ENCODE data around the gene GPR89A.
"Not testable (repeated sequence)": the region's sequence is repeated elsewhere in the genome, so short reads cannot be mapped to it uniquely, and the experiment has no call there.

The GPR89A gene

DNA sequence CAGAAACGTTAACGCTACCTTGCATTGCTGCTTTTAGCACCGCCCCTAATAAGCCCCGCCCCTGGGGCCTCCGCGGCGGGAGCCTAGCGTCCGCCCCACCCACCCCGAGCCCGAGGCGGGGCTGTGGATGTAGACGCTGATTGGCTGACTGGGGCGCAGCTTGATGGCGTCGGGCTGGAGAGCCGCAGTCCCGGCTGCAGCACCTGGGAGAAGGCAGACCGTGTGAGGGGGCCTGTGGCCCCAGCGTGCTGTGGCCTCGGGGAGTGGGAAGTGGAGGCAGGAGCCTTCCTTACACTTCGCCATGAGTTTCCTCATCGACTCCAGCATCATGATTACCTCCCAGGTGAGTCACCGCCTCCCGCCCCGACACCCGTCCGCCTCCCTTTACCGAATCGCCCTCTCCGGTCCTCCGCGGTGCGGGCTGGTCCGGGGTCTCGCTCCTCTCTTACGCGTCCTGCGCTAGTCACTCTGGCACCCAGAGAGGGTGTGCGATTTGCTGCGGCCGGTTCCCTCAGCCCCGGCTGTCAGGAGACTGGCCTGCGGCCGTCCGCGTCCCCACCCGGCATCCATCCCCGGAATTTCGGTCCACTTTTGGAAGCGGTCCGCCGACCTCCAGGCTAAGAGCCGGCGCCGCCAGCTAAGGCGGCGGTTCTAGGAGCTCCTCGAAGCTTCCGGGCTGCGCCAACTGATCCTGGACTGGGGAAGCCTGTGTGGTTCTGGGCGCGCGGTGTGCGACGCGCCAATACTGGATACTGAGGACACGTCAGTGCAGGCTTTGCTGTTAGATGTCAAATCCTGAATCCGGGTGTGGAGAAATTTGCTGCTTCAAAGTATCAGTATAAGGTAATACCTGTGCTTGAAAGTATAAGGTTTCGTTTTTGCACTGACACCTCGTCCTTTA is at the start of gene GPR89A:
Gene GPR89A (plus strand): TSS at position 156 of the 901 bp plus-strand sequence. CDS start 146 bp downstream, at position 302.
- peak; percentile 93 for DNase-seq

DNA sequence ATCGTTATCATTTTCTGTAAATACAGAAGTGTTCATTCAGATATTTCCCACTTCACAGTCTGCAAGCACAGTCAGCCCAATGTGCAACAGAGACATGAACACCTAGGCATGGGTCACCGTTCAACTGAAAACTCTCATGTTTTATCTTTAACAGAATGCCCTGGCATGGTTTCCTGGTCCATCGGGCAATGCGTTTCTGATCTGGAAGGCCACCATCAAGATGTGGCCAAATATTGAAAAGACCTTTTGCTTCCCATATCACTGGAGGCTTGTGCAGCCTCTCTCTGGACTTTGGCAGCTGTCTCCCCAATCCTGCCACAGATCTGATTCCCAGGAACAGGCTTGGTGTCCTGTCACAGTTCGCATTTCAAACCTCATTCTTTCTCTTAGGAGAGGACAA is 21.0 kb upstream of the GPR89A start:
- DNase-seq = not testable (repeated sequence)

DNA sequence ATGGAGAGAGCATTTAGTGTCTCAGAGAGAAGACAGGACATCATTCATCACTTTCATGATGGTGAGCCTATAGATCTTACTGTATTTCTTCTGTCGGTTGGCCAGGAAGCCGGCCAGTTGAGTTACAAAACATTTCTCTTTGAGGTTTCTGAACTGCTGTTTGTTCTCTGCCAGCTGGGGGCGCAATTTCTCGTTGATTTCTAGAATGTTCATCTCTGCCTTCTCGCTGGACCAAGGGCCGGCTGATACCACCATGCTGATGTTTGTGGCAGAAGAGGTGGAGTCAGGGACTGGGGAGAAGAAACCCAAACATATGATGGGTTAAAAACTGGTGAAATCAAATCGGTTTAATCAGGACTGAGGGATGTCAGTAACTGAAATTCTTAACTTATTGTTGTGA is 17.0 kb upstream of the GPR89A start:
- DNase-seq = not testable (repeated sequence)

DNA sequence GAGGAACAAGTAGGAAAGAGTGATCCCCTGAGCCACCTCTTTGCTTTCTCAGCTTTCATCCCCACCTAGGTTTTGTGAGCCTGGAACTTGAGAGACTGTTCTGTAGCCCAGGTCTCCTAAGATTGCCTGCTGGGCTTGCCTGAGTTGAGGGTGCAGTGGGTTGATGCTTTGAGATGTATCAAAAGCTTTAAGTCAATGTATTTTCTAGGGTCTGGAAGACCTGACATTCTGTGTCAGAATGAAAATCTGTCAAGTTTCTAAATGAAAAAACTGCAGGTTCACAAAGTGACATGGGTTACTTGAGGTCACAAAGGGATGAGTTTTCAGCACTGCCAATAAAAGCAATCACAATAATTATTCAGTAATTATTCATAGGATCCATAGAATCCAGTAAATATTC is 15.4 kb upstream of the GPR89A start:
- DNase-seq = not testable (repeated sequence)

DNA sequence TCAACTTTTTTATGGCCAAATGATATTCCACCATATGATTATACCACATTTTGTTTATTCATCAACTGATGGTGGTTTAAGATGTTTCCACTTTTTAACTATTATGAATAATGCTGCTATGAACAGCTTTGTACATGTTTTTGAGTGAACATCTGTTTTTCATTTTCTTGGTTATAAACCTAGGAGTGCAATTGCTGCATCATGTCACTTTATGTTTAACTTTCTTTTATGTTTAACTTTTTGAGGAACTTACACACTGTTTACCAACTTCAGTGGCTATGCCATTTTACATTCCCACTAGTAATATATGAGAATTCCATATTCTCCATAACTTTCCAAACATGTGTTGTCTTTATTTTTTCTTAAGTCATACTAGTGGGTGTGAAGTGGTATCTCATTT is 12.4 kb upstream of the GPR89A start:
- DNase-seq = not testable (repeated sequence)

DNA sequence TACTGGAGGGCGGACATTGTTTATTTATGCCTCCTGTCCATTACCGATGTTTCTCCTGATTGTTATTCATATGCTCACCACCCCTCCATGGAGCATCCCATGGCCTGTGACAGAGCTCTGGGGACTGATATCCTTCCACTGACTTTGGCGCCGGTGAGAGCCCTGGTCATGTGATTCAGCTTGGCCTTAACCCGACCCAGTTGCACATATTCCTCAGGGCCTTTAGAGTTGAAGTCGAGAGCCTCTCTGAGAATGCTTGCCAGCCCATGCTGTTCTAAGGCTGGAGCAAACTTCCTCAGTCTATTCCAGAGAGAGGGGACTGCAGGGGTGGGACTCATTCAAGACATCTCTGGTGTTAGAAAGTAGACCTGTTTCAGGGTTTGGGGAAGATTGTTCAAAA is 11.6 kb upstream of the GPR89A start:
- not testable (repeated sequence) for DNase-seq

DNA sequence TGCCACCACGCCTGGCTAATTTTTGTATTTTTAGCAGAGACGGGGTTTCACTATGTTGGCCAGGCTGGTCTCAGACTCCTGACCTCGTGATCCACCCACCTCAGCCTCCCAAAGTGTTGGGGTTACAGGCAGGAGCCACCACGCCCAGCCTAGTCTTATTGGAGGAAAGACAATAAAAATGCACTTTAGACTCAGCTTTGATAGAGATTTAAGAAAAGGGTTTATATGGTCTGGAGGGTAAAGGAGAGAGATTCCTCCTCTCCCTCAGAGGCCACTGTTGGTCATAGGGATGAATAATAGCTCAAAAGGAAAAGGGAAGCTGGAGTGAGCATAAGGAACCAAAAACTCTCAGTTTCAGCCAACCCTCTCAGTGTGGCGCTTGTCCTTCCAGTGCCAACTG is 8.4 kb upstream of the GPR89A start:
- DNase-seq = not testable (repeated sequence)

DNA sequence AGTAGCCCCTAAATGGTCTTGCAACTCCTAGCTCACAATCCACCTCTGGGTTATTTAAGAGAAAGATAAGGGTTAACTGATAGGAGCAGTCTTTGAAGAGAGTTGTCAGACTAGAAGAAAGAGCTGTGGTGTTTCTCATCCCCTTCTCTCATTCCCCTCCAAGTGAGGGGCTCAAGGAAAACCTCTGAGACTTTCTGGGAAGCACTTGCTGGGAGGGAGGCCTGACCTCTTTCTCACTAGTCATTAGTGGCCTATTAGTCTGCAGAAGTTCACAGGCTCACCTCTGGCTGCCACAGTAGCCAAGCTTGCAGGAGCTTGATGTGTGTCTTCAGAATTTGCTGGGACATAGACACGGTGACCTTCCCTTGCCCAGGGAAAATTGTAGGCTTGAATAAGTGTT is 6.2 kb upstream of the GPR89A start:
- no peak for DNase-seq

DNA sequence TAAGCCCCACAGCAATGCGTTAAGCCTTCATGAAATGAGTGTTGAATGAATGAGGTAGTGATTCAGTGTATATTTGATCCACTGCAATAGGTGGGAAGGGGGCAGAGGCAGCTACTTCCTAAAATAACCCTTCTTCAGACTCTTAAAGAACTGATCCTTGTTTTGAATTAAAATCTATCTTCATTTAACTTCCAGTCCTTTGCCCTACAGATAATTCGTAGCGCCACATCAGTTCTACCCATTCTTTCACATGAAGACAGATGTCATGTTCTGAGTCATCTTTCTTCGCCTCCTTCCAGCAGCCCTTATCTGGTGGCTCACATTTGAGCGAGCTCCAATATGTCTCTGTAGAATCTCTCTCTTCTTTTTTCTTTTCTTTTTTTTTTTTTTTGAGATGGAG is 948 bp upstream of the GPR89A start:
- not testable (repeated sequence) for DNase-seq

DNA sequence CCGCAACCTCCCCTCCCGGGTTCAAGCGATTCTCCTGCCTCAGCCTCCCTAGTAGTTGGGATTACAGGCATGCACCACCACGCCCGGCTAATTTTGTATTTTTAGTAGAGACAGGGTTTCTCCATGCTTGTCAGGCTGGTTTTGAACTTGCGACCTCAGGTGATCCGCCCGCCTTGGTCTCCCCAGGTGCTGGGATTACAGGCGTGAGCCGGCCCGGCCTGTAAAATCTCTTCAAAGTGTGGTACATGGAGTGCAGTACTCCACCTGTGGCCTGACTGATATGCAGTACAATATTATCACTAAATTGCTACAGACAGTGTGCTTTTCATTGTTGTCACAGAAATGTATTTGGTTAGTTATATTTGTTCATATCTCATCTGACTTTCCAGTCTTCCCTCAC is 499 bp upstream of the GPR89A start:
- DNase-seq = not testable (repeated sequence)

DNA sequence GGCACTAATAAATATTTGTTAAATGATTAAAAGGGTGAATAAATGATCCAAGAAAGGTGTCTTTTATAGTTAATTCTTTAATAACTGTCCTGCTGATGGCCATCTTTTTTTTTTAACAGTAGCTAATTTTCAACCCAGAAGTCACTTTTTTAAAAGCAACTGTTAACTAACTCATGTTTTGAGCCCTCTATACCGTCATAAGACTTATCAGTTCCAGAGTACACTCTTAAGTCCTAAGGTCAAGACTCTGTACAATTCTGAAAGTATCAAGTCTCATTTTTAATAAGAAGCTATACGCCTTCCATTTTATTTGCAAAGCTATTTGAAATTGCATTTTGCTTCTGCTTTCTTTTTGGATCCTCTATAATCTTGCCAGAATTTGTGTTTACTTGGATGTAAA is 3.0 kb downstream of the GPR89A start:
- not testable (repeated sequence) for DNase-seq

DNA sequence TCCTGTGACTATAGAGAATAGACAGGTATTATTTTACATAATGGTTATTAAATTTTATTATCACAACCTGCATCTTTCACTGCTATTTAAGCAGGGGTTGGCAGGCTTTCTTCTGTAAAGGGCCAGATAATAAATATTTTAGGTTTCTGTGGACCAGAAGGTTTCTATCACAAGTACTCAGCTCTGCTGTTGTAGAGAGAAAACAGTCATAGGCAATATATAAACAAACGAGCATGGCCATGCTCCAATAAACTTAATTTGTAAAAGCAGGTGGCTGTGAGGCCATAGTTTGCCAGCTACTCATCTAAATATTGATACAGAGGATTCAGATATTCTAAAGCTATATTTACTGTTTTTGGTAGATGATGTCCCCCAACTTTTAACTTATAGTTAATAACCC is 12.3 kb downstream of the GPR89A start:
- not testable (repeated sequence) for DNase-seq

DNA sequence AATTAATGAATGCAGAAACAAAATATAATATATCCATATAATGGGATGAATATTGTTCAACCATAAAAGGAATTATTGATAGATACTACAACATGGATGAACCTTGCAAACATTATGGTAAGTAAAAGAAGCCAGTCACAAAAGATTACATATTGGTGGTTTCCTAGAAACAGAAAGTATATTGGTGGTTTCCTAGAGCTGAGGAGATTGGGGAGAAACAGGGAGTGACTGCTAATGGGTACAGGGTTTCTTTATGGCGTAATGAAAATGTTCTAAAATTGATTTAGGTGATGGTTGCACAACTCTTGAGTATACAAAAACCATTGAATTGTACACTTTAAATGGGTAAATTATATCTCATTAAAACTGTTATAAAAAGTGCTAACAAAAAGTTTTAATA is 14.4 kb downstream of the GPR89A start:
- not testable (repeated sequence) for DNase-seq

DNA sequence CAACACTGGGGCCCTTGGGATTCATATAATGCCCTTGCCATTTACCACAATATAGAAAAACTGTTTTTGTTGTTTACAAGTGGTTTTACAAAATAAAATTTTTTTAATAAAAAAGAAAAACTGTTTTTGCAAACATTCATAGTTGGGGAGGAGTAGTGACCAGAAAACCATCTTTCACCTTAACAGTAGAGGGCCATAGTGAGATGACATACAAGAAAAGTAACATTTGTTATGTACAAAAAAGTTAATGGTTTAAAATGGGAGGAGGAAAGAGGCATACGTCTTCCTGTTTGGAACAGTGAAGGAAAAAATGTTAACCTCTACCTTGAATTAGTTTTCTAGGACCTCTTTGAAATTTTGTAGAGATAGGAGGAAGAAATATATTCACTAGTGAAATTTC is 28.4 kb downstream of the GPR89A start:
- DNase-seq = not testable (repeated sequence)

DNA sequence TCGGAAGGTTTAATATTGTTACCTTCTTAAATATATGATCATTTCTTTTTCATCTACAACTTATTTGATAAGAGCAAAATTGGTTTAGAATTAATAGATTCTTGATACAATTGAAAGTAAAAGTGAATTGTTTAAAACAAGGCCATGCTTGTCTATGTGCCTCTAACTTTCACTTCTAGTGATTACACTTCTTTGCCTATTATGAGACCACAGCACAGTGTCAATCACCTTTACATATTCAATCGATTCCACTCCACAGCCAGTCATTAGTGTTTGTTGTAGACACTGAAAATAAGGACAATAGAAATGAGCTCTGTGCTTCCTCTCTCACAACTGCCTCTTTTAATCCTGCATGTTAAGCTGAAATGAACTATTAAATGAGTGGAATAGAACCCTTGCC is 34.1 kb downstream of the GPR89A start:
- DNase-seq = not testable (repeated sequence)

DNA sequence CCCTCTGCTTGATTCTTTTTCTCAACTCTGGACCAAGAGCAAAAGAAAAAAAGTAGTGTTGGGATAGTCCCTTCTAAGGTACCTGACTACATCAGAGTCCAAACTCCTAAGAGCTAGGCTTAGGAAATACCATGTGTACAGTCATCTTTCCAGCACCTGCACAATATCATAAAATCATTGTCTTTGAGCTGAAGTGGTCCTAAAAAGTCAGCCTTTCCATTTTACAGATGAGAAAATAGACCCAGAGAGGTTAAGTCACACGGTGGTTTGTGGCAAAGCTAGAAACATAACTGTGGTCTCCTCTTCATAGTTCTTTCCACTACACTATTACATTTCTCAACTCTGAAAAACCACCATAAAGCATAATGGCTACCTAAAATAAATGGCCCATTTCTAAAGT is 36.2 kb downstream of the GPR89A start:
- DNase-seq = not testable (repeated sequence)

DNA sequence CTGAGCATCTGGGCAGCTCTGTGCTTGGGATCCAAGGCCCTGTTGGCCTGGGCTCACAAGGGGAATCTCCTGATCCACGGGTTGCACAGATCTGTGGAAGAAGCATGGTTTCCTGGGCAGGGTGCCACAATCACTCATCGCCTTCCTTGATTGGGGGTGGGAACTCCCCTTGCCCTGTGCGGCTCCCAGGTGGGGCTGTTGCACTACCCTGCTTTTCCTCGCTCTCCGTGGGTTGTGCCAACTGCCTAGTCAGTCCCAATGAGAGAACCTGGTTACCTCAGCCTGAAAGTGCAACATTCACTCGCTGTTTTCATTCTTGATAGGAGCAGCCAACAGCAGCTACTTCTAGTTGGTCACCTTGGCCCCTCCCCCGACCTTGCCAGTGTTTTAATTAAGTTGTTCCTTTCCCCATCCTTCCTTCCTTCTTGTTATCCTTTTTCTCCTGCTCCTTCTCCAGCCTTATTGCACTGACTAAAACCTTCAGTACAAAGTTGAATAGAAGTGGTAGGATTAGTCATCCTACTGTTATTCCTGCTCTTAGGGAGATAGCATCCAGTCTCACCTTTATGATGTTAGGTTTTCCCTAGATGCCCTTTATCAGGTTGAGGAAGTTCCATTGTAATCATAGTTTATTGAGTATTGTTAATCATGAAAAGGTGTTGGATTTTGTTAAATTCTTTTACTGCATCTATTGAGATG is 48.6 kb downstream of the GPR89A start:
- not testable (repeated sequence) for DNase-seq

DNA sequence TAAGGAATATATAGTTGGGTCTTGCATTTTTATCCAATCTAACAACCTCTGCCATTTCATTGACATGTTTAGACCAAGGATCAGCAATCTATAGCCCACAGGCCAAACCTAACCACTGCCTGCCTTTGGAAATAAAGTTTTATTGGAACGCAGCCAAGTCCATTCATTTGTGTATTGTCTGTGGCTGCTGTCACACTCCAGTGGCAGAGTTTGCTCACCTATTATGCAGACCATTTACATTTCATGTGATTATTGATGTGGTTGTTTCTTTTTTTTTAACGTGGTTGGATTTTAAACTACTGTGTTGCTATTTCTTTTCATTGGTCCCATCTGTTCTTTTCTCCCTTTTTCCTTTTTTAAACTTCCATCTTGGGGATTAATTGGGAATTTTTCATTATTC is 54.7 kb downstream of the GPR89A start:
- DNase-seq = not testable (repeated sequence)

DNA sequence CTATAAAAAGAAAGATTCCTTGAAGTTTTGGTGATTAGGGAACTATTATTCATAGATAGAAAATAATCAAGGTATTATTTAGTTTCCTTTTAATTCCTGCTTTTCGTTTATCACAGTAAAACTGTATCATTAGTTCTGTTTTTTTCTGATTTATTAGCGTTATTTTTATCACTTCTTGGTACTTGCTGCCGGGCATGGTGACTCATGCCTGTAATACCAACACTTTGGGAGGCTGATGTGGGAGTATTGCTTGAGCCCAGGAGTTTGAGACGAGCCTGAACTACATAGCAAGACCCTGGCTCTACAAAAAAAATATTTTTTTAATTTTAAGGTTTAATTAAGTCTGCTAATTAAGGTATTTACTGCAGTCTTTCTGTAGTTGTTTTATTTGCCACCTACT is 57.2 kb downstream of the GPR89A start:
- DNase-seq = not testable (repeated sequence)

DNA sequence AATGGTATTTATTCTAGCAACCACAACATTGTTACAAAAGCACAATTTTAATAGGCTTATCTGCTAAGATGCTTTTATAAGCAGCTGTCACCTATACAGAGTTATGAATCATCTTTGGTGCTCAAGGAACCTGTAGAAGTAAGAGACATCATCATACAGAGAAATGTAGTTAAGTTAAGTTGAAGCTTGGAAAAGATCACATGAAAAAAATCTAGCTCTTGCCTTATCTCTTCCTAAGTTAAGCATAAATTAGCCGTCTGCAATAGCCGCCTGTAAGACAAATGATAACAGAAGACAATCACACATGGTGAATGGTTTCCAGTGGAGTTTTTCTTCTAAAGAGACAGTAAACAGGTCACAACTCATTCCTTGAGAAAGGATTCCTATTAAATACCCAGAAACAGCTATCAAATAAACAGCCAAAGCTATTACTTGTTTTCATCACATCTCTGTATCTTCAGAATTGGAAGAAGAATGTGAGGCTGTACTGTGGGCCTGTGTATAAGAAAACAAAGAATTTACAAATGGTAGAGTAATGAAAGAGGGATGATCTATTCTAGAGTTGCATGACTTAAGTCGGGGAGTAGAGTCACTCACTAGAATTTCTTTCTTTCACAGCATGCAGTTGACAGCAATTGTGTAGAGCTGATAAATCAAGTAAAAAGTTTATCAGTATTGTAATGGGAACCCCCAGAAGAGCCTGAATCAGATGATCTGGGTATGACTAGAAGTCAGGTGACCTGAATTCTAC is 63.4 kb downstream of the GPR89A start:
- not testable (repeated sequence) for DNase-seq

DNA sequence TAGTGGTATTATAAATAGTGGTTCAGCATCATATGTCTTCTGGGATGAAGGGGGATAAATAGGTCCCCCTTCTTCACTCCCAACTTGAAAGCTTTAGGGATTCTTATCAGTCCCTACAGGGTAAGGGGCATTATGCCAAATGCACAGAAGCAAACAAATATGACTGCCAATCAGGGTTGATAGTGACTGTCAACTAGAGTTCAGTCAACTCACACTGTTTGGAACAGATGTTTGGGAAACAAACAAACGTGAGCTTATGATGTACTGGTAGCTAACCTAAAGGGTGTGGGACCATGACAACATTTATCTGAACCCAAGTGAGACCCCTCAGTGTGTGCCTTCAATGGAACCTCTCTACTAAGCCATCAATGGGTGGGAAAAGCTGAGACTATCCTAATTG is 65.4 kb downstream of the GPR89A start:
- DNase-seq = not testable (repeated sequence)

DNA sequence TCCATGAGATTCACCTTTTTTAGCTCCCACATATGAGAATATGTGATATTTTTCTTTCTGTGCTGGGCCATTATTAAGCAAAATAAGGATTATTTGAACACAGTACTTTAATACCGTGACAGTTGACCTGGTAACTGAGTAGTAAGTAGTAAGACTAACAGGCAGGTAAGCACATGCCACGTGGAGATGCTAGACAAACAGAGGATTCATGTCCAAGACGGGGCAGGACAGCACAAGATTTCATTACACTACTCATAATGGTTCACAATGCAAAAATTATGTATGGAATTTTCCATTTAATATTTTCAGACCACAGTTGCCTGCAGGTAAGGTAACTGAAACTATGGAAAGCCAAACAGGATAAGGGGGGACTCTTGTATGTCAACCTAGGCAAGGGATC is 77.1 kb downstream of the GPR89A start:
- not testable (repeated sequence) for DNase-seq

DNA sequence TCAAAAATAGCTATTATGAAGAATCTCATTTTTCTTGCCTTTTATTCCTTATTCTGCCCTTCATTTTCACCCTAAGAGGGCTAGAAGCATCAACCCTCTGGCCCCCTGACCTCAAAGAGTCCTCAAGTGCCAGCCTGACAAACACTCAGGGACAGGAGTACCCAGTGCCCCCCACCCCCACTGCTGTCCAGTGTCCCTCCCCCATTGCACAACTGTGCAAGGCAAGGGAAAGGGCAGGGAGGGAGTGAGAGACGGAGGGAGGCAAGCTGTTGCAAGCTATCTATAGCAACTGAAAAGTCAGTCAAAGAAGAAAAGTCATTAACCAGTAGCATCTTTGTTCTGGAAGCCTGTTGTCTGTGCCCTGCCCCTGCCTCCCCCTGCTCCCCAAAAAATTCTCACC is 78.3 kb downstream of the GPR89A start:
- DNase-seq = not testable (repeated sequence)
